Mesenchymal stem cell (in vitro differentiated cells and primary cell): ENCODE measurements around the gene NFATC2.

ENCODE experiments used
- DNase-seq: peaks from one replicate; pipeline ENCODE4 v3.0.0-alpha.2; 2013
- H2AFZ ChIP-seq: one replicate; pipeline ENCODE4 v1.6.1; 2013; ENCODE audit warnings: low read depth, mild to moderate bottlenecking, control low read depth, inconsistent platforms, low read length, moderate library complexity
- H2AK5ac ChIP-seq: 2 replicates; pipeline ENCODE4 v1.6.1; 2013; ENCODE audit warnings: low read length, moderate library complexity, mild to moderate bottlenecking, inconsistent platforms; ENCODE audit not compliant: severe bottlenecking
- H2BK120ac ChIP-seq: one replicate; pipeline ENCODE4 v1.6.1; 2013; ENCODE audit warnings: low read depth, mild to moderate bottlenecking, inconsistent platforms, low read length, moderate library complexity
- H2BK12ac ChIP-seq, 2 experiments: one replicate each; pipeline ENCODE4 v1.6.1; 2013; ENCODE audit warnings: inconsistent platforms in 2 of 2, low read length in 2 of 2, mild to moderate bottlenecking in 2 of 2, moderate library complexity in 2 of 2, control low read depth in 1 of 2
- H2BK15ac ChIP-seq: one replicate; pipeline ENCODE4 v1.6.1; 2013; ENCODE audit warnings: mild to moderate bottlenecking, low read depth, inconsistent platforms; ENCODE audit not compliant: poor library complexity, severe bottlenecking
- H2BK5ac ChIP-seq: 2 replicates; pipeline ENCODE4 v1.6.1; 2013; ENCODE audit warnings: low read depth, mild to moderate bottlenecking, low read length, control low read depth, inconsistent platforms; ENCODE audit not compliant: poor library complexity, severe bottlenecking
- H3K14ac ChIP-seq, 2 experiments: one replicate each; pipeline ENCODE4 v1.6.1; 2013; ENCODE audit warnings: inconsistent platforms in 2 of 2, low read length in 2 of 2, control low read depth in 1 of 2, mild to moderate bottlenecking in 1 of 2, moderate library complexity in 1 of 2
- H3K18ac ChIP-seq, 2 experiments: one replicate each; pipeline ENCODE4 v1.6.1; 2013; ENCODE audit warnings: inconsistent platforms in 2 of 2, low read length in 2 of 2, control low read depth in 1 of 2, low read depth in 1 of 2, mild to moderate bottlenecking in 1 of 2
- H3K23ac ChIP-seq, 2 experiments: one replicate each; pipeline ENCODE4 v1.6.1; 2013; ENCODE audit warnings: inconsistent platforms in 2 of 2, low read length in 2 of 2, mild to moderate bottlenecking in 2 of 2, moderate library complexity in 2 of 2, control low read depth in 1 of 2
- H3K27ac ChIP-seq: 2 replicates; pipeline ENCODE4 v1.5.1; 2013; ENCODE audit warnings: mild to moderate bottlenecking, moderate library complexity, low read length, control low read depth, inconsistent platforms; ENCODE audit not compliant: poor library complexity, severe bottlenecking
- H3K27me3 ChIP-seq, 2 experiments: 2 replicates each; pipeline versions ENCODE4 v1.6.1 to v1.7.0; 2013; ENCODE audit warnings: low read length in 2 of 2, mild to moderate bottlenecking in 2 of 2, moderate library complexity in 2 of 2, control low read depth in 1 of 2, inconsistent platforms in 1 of 2; ENCODE audit not compliant: control insufficient read depth in 1 of 2, insufficient read depth in 1 of 2
- H3K36me3 ChIP-seq, 2 experiments: 2 replicates each; pipeline versions ENCODE4 v1.6.1 to v1.7.0; 2013; ENCODE audit warnings: low read length in 2 of 2, control low read depth in 1 of 2, inconsistent platforms in 1 of 2, low read depth in 1 of 2, mild to moderate bottlenecking in 1 of 2; ENCODE audit not compliant: insufficient read depth in 2 of 2, control insufficient read depth in 1 of 2
- H3K4ac ChIP-seq, 2 experiments: one replicate each; pipeline ENCODE4 v1.6.1; 2013; ENCODE audit warnings: inconsistent platforms in 2 of 2, low read length in 2 of 2, mild to moderate bottlenecking in 2 of 2, moderate library complexity in 2 of 2, control low read depth in 1 of 2, low read depth in 1 of 2
- H3K4me1 ChIP-seq: 2 replicates; pipeline ENCODE4 v1.6.1; 2013; ENCODE audit warnings: low read depth, low read length, control low read depth; ENCODE audit not compliant: control insufficient read depth, insufficient read depth
- H3K4me2 ChIP-seq: 2 replicates; pipeline ENCODE4 v1.6.1; 2013; ENCODE audit warnings: low read length, mild to moderate bottlenecking, inconsistent platforms; ENCODE audit not compliant: poor library complexity, severe bottlenecking
- H3K4me3 ChIP-seq, 2 experiments: 2 replicates each; pipeline versions ENCODE4 v1.5.1 to v1.7.0; 2013; ENCODE audit warnings: low read length in 2 of 2, mild to moderate bottlenecking in 2 of 2, control low read depth in 1 of 2, low read depth in 1 of 2; ENCODE audit not compliant: insufficient read depth in 1 of 2
- H3K79me1 ChIP-seq: replicated peaks from 2 replicates; pipeline ENCODE4 v1.6.1; 2013; ENCODE audit warnings: mild to moderate bottlenecking, control low read depth, low read length, inconsistent platforms; ENCODE audit not compliant: poor library complexity, severe bottlenecking
- H3K9ac ChIP-seq: 2 replicates; pipeline ENCODE4 v1.7.0; 2013; ENCODE audit warnings: mild to moderate bottlenecking, low read length, moderate library complexity
- H3K9me3 ChIP-seq: 2 replicates; pipeline ENCODE4 v1.7.0; 2013; ENCODE audit warnings: mild to moderate bottlenecking, low read length; ENCODE audit not compliant: control insufficient read depth
- H4K8ac ChIP-seq: one replicate; pipeline ENCODE4 v1.6.1; 2013; ENCODE audit warnings: inconsistent platforms, mild to moderate bottlenecking, low read length, moderate library complexity
- H4K91ac ChIP-seq: one replicate; pipeline ENCODE4 v1.6.1; 2013; ENCODE audit warnings: mild to moderate bottlenecking, low read length, inconsistent platforms
- WGBS: methylation state at CpG from one replicate; pipeline ENCODE4 v1.1.7; 2013; ENCODE audit warnings: mixed read lengths; 5-methylcytosine and 5-hydroxymethylcytosine counted together

NFATC2 gene

GRCh38 chr20:51429696-51430095, 112.8 kb downstream of the NFATC2 start:
- H3K4me1 ChIP-seq, result peaks cover 5% of the 10 kb centered on the region
- no peaks in the 10 kb centered on the region for H3K79me1 ChIP-seq
- H3K4ac ChIP-seq, result no peak overlapping the region
- no peak overlapping the region for H2AK5ac ChIP-seq
- H2BK15ac ChIP-seq, result peak overlapping the region; percentile 49
- H3K4me3 ChIP-seq, result no peak overlapping the region
- no peak overlapping the region for H3K23ac ChIP-seq
- no peaks in the 10 kb centered on the region for H3K9me3 ChIP-seq
- H2BK12ac ChIP-seq, result peak overlapping the region; percentile 12 to 57
- no peak overlapping the region for H2BK120ac ChIP-seq
- H4K8ac ChIP-seq, result no peak overlapping the region
- 88% methylated on average over 10 of the region's 10 CpGs for WGBS
- no peak overlapping the region for H2AFZ ChIP-seq
- no peak overlapping the region for H3K14ac ChIP-seq
- H3K18ac ChIP-seq, result no peak overlapping the region
- H3K9ac ChIP-seq, result no peak overlapping the region
- no peak overlapping the region for H3K4me2 ChIP-seq
- no peak overlapping the region for H3K27ac ChIP-seq
- no peak for DNase-seq
- no peaks in the 10 kb centered on the region for H3K36me3 ChIP-seq
- H4K91ac ChIP-seq, result peak overlapping the region; percentile 37
- H3K27me3 ChIP-seq, result peaks cover 16 to 36% of the 10 kb centered on the region in 2 experiments
- H2BK5ac ChIP-seq, result no peak overlapping the region

GRCh38 chr20:51429144-51429482, 113.4 kb downstream of the NFATC2 start:
- Histone ChIP-seq H3K27me3 (peaks cover 17 to 36% of the 10 kb centered on the region in 2 experiments), H4K8ac (peak overlapping the region; percentile 76), H4K91ac (peak overlapping the region; percentile 53), H3K79me1 (no peaks in the 10 kb centered on the region), H2AFZ (no peak overlapping the region), H2BK15ac (peak overlapping the region; percentile 82), H3K4ac (peak overlapping the region in 1 of 2 experiments; percentile 24), H3K9ac (no peak overlapping the region), H2BK12ac (peak overlapping the region in 1 of 2 experiments; percentile 70), H3K4me2 (no peak overlapping the region), H3K36me3 (no peaks in the 10 kb centered on the region), H2BK120ac (no peak overlapping the region), H3K4me1 (peaks cover 5% of the 10 kb centered on the region), H3K4me3 (no peak overlapping the region), H2AK5ac (no peak overlapping the region), H3K23ac (no peak overlapping the region), H3K18ac (peak overlapping the region; percentile 40 to 71), H3K27ac (no peak overlapping the region), H3K9me3 (no peaks in the 10 kb centered on the region), H3K14ac (no peak overlapping the region), H2BK5ac (no peak overlapping the region)
- WGBS, result 96% methylated on average over 6 of the region's 6 CpGs
- no peak for DNase-seq

- Histone ChIP-seq H2BK12ac (peak overlapping the region in 1 of 2 experiments; percentile 70), H3K4me2 (no peak overlapping the region), H3K9me3 (no peaks in the 10 kb centered on the region), H2BK5ac (no peak overlapping the region), H4K91ac (peak overlapping the region; percentile 43), H3K4me3 (peak overlapping the region in 1 of 2 experiments; percentile 28), H3K4me1 (peaks cover 6% of the 10 kb centered on the region), H2BK15ac (no peak overlapping the region), H3K18ac (peak overlapping the region; percentile 40 to 83), H3K23ac (no peak overlapping the region), H3K9ac (no peak overlapping the region), H2BK120ac (no peak overlapping the region), H3K27me3 (peaks cover 22 to 39% of the 10 kb centered on the region in 2 experiments), H3K79me1 (no peaks in the 10 kb centered on the region), H3K36me3 (no peaks in the 10 kb centered on the region), H4K8ac (peak overlapping the region; percentile 76), H3K14ac (no peak overlapping the region), H2AK5ac (no peak overlapping the region), H3K27ac (no peak overlapping the region), H3K4ac (peak overlapping the region; percentile 24 to 33), H2AFZ (no peak overlapping the region)
- DNase-seq, result peak; percentile 81
- WGBS, result 35% methylated on average over 25 of the region's 25 CpGs
Measured at GRCh38 chr20:51428401-51429143, 113.9 kb downstream of the NFATC2 start.

- DNase-seq, result no peak
- H3K9me3 ChIP-seq, result no peaks in the 10 kb centered on the region
- peaks cover 6% of the 10 kb centered on the region for H3K4me1 ChIP-seq
- 93% methylated on average over 13 of the region's 14 CpGs for WGBS
- no peaks in the 10 kb centered on the region for H3K79me1 ChIP-seq
- H3K9ac ChIP-seq, result no peak overlapping the region
- peak overlapping the region; percentile 39 for H2BK120ac ChIP-seq
- no peak overlapping the region for H2AK5ac ChIP-seq
- H3K23ac ChIP-seq, result no peak overlapping the region
- H3K4me3 ChIP-seq, result no peak overlapping the region
- H3K36me3 ChIP-seq, result no peaks in the 10 kb centered on the region
- H3K4ac ChIP-seq, result peak overlapping the region in 1 of 2 experiments; percentile 60
- H3K27ac ChIP-seq, result no peak overlapping the region
- peak overlapping the region; percentile 40 to 83 for H3K18ac ChIP-seq
- H3K4me2 ChIP-seq, result no peak overlapping the region
- peak overlapping the region; percentile 65 for H4K91ac ChIP-seq
- H3K14ac ChIP-seq, result peak overlapping the region in 1 of 2 experiments; percentile 73
- peaks cover 22 to 40% of the 10 kb centered on the region in 2 experiments for H3K27me3 ChIP-seq
- H2BK15ac ChIP-seq, result peak overlapping the region; percentile 31
- H2BK5ac ChIP-seq, result no peak overlapping the region
- H4K8ac ChIP-seq, result no peak overlapping the region
- H2BK12ac ChIP-seq, result peak overlapping the region; percentile 7 to 83
- H2AFZ ChIP-seq, result no peak overlapping the region
Measured at GRCh38 chr20:51427651-51428291, 114.7 kb downstream of the NFATC2 start.
